Osteoblast (primary cell): ENCODE data around the gene ATXN10. TPM values are rescaled to one million over a fixed set of nuclear protein-coding genes. Genes with fewer than 3 reads are reported as not detected.

Experiments
- DNase-seq: peaks from one replicate; pipeline ENCODE4 v3.0.0; 2011; ENCODE audit warnings: low spot score, mixed read lengths; ENCODE audit not compliant: insufficient read length; ENCODE audit errors: missing footprints
- H2AFZ ChIP-seq: 2 replicates; pipeline ENCODE4 v1.6.0; 2011; ENCODE audit warnings: mild to moderate bottlenecking, low read length
- H3K27ac ChIP-seq: 2 replicates; pipeline ENCODE4 v1.5.1; 2011; ENCODE audit warnings: mild to moderate bottlenecking, low read depth, low read length, moderate library complexity
- H3K27me3 ChIP-seq: 2 replicates; pipeline ENCODE4 v1.6.0; 2012; ENCODE audit warnings: mild to moderate bottlenecking, control low read depth, inconsistent platforms, low read length, moderate library complexity; ENCODE audit not compliant: insufficient read depth
- H3K36me3 ChIP-seq: 2 replicates; pipeline ENCODE4 v1.5.1; 2011; ENCODE audit warnings: mild to moderate bottlenecking, low read length, control low read depth, moderate library complexity; ENCODE audit not compliant: insufficient read depth
- H3K4me1 ChIP-seq: 2 replicates; pipeline ENCODE4 v1.5.1; 2011; ENCODE audit warnings: mild to moderate bottlenecking, low read length, control low read depth, moderate library complexity; ENCODE audit not compliant: insufficient read depth
- H3K4me2 ChIP-seq: 2 replicates; pipeline ENCODE4 v1.6.0; 2011; ENCODE audit warnings: mild to moderate bottlenecking, low read length; ENCODE audit not compliant: insufficient read depth
- H3K4me3 ChIP-seq: fragments of 200-600 bp; sonication (generic); 3 replicates; pipeline ENCODE4 v1.5.1; 2012; ENCODE audit warnings: mild to moderate bottlenecking, low read length, inconsistent platforms; ENCODE audit not compliant: insufficient read depth
- H3K79me2 ChIP-seq: 2 replicates; pipeline ENCODE4 v1.6.0; 2012; ENCODE audit warnings: mild to moderate bottlenecking, low read length, control low read depth, inconsistent platforms; ENCODE audit not compliant: insufficient read depth
- H3K9me3 ChIP-seq: 2 replicates; pipeline ENCODE4 v1.5.1; 2011; ENCODE audit warnings: low read depth, low read length, control low read depth
- H4K20me1 ChIP-seq: 2 replicates; pipeline ENCODE4 v1.6.0; 2012; ENCODE audit warnings: mild to moderate bottlenecking, low read length, control low read depth; ENCODE audit not compliant: insufficient read depth
- total RNA-seq: library from RNA; depleted of rRNA; stranded (reverse); fragments of >200 nt; gene quantifications from 2 replicates; pipeline ENCODE4 v1.2.3, GENCODE V29; 2012
- TF ChIP-seq, protein P1 (sequence below): IDR thresholded peaks from 2 replicates; pipeline ENCODE4 v1.5.1; 2011; ENCODE audit warnings: mild to moderate bottlenecking, low read depth, low read length, moderate library complexity; ENCODE audit errors: extremely low read depth

The ATXN10 gene
- total RNA-seq, 1 donor, result 138 TPM

- Histone ChIP-seq H3K4me2 (no peak overlapping the region), H4K20me1 (peaks cover 25% of the 10 kb centered on the region), H3K27ac (no peak overlapping the region), H3K27me3 (no peaks in the 10 kb centered on the region), H3K4me1 (no peaks in the 10 kb centered on the region), H3K9me3 (no peaks in the 10 kb centered on the region), H3K36me3 (peaks cover 19% of the 10 kb centered on the region), H3K4me3 (no peak overlapping the region), H3K79me2 (peaks cover 79% of the 10 kb centered on the region), H2AFZ (no peak overlapping the region)
- no peak for DNase-seq
- TF ChIP-seq, protein P1, sequence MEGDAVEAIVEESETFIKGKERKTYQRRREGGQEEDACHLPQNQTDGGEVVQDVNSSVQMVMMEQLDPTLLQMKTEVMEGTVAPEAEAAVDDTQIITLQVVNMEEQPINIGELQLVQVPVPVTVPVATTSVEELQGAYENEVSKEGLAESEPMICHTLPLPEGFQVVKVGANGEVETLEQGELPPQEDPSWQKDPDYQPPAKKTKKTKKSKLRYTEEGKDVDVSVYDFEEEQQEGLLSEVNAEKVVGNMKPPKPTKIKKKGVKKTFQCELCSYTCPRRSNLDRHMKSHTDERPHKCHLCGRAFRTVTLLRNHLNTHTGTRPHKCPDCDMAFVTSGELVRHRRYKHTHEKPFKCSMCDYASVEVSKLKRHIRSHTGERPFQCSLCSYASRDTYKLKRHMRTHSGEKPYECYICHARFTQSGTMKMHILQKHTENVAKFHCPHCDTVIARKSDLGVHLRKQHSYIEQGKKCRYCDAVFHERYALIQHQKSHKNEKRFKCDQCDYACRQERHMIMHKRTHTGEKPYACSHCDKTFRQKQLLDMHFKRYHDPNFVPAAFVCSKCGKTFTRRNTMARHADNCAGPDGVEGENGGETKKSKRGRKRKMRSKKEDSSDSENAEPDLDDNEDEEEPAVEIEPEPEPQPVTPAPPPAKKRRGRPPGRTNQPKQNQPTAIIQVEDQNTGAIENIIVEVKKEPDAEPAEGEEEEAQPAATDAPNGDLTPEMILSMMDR, result no peak
Observed at GRCh38 chr22:45769569-45770210, 98.1 kb downstream of the ATXN10 start.

DNA sequence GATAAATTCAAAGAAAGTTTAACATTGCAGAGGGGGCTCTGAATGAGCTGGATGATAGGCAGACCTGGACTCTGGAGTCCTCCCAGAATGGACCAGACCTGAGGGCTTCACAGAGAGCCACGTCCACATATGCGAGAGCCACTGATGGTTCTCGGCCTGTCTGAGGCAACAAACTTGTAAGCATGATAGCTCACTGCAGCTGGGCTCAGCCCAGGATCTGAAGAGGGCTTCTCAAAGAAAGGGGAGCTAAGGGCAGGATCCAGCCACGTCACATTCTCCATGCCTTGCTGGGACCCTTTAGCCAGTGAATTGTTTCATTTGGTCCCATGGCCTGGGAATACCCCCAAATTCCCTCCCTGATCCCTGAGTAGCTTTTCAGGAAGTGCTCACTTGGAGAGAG is 98.9 kb downstream of the ATXN10 start:
- Histone ChIP-seq H3K27me3 (no peaks in the 10 kb centered on the region), H3K4me1 (no peaks in the 10 kb centered on the region), H4K20me1 (peaks cover 25% of the 10 kb centered on the region), H3K79me2 (peaks cover 80% of the 10 kb centered on the region), H3K9me3 (no peaks in the 10 kb centered on the region), H3K27ac (no peak overlapping the region), H3K4me3 (no peak overlapping the region), H3K4me2 (no peak overlapping the region), H2AFZ (no peak overlapping the region), H3K36me3 (peaks cover 16% of the 10 kb centered on the region)
- TF ChIP-seq, protein P1, result no peak
- DNase-seq, result no peak

DNA sequence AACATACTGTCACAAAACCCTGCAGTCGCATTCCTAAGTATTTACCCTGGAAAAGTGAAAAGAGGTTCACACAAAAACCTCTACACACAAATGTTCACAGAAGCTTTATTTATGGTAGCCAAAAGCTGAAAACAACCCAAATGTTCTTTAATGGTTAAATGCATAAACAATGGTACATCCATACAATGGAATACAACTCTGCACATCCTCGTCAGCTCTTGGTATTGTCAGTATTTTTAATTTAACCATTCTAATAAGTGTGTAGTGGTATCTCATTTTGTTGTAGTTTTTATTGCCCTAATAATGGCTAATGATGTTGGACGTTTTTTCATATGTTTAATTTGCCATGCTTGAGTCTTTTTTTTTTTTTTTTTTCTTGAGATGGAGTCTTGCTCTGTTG is 99.4 kb downstream of the ATXN10 start:
- no peak overlapping the region for H3K27ac ChIP-seq
- H2AFZ ChIP-seq, result no peak overlapping the region
- no peaks in the 10 kb centered on the region for H3K9me3 ChIP-seq
- peaks cover 16% of the 10 kb centered on the region for H3K36me3 ChIP-seq
- TF ChIP-seq, protein P1, result no peak
- no peak overlapping the region for H3K4me3 ChIP-seq
- peaks cover 25% of the 10 kb centered on the region for H4K20me1 ChIP-seq
- H3K4me1 ChIP-seq, result no peaks in the 10 kb centered on the region
- H3K79me2 ChIP-seq, result peaks cover 81% of the 10 kb centered on the region
- DNase-seq, result no peak
- no peaks in the 10 kb centered on the region for H3K27me3 ChIP-seq
- H3K4me2 ChIP-seq, result no peak overlapping the region

DNA sequence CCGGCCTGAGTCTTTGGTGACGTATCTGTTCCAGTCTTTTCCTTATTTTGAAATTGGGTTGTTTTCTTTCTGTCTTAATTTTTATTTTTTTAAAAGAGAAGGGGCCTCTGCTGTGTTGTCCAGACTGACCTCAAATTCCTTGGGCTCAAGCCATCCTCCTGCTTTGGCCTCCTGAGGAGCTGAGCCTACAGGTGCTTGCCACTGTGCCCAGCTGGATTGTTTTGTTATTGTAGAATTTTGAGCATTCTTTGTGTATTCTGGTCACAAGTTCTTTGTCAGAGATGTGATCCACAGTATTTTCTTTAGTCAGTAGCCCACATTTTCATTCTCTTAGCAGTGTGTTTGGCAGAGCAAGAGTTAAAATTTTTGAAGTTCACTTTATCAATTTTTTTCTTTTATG is 100.1 kb downstream of the ATXN10 start:
- Histone ChIP-seq H3K36me3 (peaks cover 16% of the 10 kb centered on the region), H2AFZ (no peak overlapping the region), H3K4me1 (no peaks in the 10 kb centered on the region), H3K79me2 (peaks cover 82% of the 10 kb centered on the region), H3K4me2 (no peak overlapping the region), H3K9me3 (no peaks in the 10 kb centered on the region), H4K20me1 (peaks cover 25% of the 10 kb centered on the region), H3K27me3 (no peaks in the 10 kb centered on the region), H3K27ac (no peak overlapping the region), H3K4me3 (no peak overlapping the region)
- TF ChIP-seq, protein P1, result no peak
- DNase-seq, result no peak
